NCI-H2196 treated with DMSO at 0.1 percent for 48 hours (cell line): Measurements from ENCODE around the gene MAPK8.

ENCODE experiments used
- DNase-seq: peaks from one replicate; lab custom pipeline; 2025; ENCODE audit not compliant: unreplicated experiment; lab: John Stamatoyannopoulos, UW

The MAPK8 gene

DNA sequence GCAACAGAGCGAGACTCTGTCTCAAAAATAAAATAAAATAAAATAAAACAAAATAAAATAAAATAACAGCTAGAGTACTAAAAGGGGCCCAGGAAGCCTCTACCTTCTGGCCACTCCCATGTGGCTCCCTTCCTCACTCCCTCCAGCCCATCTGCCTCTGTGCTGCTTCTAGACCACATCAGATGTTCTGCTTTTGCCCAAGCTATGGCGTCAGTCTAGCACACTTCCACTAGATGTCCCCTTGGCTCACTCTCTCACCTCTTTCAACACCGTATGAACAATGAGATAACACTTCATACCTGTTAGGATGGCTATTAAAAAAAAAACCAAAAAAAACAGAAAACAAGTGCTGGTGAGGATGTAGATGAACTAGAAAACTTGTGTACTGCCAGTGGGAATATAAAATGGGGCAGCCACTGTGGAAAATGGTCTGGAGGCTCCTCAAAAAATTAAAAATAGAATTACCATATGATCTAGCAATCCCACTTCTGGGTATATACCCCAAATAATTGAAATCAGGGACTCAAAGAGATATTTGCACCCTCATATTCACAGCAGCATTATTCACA is 166.1 kb downstream of the MAPK8 start:
- DNase-seq: no peak

DNA sequence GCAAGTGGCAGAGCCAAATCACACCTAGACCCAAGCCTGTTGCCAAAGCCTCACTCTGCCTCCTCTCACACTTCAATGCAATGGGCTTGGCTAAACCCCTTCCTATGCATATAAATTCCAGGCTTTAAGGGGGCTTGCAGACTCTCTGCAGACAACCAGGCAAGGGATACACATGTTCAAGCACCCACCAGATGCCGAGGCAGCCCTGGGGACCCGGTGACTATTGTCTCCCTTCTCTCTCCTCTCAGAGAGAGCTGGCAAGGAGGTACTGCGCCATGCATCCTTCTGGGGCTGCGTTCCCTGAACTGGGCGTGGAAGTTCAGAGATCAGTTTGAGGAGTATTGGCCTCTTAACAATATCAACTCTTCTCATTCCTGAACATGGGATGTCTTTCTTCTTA is 167.2 kb downstream of the MAPK8 start:
- no peak for DNase-seq

DNA sequence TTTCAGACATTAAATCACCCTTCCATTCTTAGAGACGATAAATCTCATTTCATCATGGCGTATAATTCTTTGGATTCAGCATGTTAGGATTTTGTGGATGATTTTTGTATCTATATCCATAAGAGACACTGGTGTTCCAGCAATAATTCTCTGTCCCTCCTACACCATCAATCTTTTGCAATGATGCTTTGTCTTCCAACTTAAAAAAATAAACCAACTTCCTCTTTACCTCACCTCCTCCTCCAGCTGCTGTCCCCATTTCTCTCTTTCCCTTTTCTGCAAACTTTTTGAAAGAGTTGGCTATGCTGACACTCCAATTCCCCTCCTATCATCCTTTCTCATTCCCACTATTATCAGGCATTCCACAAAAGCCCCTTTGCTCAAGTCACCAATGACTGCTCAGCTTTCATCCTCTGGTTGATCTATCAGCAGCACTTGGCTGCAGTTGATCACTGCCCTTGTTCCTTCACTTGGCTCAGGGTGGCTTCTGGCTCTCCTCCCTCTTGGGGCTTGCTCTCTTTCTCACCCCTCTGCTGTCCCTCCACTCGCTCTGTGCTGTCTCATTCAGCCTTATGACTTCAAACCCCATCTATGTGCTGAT is 168.4 kb downstream of the MAPK8 start:
- no peak for DNase-seq

DNA sequence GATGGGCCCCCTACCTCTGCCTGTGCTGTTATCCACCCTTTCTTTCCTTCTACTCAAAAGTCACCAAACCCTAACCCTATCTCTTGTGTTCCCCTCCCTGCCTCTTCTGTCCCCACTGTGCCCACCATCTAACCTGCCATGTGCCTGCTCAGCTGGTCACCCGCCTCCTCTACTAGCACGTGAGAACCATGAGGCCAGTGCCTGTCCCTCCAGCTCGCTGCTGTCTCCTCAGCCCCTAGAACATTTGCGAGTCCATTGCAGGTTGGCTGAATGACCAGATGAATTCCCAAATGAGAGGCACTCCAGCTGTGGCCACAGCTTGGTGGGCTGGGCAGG is 169.4 kb downstream of the MAPK8 start:
- DNase-seq: no peak

DNA sequence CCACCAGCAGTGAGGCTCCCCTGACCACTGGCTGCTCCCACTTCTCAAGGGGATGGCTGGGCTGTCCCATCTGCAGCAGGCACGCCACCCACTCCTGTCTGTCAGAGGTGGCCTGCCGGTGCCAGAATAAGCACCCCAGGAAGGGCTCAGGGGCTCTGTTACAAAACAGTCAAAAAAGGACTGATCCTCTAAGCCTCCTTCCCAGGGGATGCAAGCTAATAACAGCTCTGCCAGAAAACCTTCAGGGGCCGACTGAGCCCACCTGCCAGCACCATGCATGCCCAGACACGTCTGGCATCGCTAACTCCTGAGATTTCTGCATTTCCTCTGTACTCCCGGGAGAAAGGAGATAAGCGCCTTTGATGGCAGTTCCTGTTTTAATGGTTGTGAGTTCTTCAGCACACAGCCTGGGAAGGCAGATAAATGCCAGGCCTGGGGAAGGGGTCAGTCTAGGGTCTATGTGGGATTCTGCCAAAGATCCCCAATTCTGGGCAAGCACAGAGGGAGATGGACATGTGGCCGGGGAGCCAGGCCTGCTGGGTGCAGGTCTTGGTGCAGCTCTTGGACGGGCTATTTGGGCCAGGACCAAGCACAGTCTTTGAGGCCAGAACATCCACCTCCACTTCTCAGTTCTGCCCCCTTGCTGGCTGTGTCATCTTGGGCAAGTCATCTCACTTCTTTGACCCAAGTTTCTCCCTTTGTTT is 170.0 kb downstream of the MAPK8 start:
- no peak for DNase-seq

DNA sequence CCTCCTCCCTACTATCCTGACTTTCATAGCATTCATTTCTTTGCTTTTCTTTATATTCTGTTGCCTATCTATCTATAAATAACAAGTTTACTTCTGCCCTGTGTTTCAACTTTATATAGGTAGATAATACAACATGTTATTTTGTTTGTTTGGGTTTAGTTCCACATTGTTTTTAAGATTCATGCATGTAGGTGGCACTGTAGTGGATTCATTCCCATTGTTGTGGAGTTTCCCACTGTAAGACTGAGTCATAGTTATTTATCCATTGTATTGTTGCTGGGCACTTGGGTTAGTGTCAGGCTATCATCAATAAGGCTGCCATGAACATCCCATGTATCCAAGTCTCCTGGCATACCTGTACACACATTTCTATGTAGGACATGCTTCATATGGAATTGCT is 170.7 kb downstream of the MAPK8 start:
- DNase-seq: no peak

DNA sequence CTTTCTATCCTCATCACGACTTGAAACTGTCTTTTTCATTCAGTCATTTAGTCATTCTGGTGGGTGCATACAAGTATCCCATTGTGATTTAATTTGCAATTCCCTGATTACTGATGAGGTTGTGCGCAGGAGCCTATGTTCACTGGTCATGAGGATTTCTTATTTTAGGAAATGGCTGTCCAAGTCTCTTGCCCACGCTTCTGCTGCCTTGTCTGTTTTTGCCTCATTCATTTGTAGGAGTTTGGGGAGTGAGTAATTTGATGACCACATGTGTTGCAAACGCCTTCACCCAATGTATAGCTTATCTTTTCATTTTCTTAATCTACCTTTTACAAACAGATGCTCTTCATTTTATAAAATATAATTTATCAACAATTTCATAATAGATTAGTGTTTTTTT is 171.1 kb downstream of the MAPK8 start:
- no peak for DNase-seq

DNA sequence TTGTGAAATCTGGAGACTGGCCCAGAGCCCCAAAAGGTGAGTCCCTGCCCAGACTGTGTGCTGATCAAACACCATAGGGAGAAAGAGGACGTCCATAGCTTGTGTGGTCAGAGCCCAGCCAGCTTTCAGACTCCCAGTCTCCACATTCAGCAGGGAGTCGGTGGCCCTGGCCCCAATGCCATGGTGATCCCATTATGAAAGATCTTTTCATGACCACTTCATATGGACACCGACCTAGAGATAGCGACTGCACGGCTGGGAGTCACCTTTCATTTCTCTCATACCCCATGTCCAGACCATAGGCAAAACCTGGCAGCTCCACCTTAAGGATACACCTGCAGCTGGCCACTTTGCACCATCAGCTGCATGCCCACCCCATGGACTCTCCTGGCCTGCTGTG is 172.0 kb downstream of the MAPK8 start:
- no peak for DNase-seq

DNA sequence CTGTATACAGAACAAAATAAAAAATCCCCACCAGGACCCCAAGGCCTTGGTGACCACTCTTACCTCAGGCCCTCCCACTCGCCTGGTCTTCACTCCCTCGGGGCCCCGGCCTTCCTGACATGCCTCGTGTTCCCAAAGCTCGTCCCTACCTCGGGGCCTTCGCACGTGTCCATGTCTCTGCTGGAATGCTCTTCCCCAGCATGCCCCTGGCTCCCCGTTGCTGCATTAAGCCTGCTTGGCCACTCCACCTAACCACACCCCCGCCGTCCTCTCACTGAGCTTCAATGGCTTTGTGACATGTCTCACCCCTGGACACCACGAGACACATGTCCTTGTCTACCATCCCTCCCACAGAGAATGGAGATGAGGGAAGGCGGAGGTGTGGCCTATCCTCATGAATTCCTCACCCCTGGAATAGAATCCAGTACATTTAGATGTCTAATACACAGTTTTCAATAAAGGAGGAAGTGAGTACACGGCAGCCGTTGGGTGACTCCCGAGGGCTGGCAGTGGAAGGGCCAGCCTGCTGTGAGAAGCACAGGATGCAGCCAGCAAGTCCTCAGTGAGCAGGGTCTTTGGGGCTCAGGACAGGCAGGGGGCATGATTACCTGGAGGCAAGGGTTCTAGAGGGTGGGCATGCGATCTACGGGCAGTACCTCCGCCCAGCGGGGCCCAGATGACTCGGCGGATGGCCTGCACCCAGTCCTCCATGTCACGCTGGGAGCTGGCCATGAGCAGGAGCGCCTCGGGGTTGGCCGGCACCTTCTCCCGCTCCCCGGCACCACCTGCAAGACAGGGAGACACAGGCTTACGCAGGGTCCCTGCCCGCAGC is 172.7 kb downstream of the MAPK8 start:
- no peak for DNase-seq

DNA sequence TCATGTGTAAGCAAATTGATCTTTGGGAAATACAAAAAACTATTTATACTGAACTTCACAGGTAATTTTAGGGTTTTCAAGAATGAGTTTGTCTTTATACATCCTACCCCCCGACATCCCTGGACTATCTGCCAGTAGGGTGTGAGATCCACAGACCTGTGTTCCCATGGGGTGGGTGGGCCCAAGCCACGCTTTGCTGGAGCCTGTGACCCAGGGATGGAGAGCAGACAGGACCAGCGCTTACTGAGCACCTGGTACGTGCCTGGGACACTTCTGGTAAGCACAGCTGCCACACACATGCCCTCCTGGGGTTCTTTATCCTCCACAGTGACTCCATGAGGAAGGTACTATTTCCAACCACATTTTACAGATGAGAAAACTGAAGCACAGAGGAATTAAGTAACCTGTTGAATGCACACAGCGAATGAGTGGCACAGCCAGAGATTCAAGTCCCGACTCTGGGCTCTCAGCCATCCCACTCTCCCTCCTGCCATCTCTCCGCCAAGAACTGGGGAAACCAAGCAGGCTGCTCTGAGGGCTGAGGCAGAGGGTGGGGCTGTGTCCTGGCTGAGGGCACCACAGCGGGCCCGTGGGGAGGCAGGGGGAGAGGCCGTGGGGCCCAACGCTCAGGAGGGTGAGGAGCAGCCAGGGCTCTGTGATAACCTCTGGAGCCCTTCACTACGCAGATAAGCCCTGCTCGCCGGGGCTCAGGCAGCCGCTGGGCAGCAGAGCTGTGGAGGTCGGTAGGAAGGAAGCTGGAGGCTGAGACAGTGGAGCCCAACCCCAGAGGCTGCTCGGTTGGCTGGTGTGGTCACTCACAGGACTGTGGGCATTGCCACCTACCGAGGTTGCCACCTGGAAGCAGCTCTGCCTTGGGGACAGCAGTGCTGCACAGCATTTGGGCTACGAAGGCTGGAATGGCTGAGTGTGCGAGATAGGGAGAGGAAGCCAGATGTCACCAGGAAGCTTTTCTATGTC is 174.2 kb downstream of the MAPK8 start:
- DNase-seq: no peak

DNA sequence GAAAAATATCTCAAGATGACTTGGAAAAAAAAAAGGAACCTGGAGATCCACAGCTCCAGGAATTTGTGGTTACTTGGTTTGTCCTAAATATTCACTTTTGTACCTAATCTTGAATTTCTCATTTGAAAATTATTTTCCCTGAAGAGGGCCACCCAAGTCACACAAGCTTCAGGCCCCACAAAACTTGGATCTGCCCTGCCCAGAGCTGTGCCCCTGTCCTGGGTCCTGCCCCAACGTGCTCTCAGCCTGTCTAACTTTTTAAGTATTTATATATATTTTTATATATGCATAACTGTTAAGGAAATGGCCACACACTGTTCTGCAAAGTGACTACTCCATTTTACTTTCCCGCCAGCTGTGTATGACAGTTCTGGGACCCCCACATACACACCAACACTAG is 174.9 kb downstream of the MAPK8 start:
- no peak for DNase-seq

DNA sequence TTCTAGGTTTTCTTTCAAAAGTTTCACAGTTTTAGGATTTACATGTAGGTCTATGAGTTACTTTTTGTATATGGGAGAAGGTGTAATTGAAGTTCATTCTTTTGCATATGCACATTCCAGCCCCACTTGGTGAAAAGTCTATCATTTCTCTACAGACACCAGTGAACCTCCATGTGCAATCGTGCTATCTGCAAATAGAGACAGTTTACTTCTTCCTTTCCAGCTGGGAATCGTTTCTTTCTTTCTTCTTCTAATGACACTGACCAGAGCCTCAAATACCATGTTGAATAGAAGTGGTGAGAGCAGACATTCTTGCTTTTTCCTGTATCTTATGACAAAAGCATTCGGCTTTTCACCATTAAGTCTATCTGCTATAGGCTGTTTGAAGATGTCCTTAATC is 175.7 kb downstream of the MAPK8 start:
- no peak for DNase-seq

DNA sequence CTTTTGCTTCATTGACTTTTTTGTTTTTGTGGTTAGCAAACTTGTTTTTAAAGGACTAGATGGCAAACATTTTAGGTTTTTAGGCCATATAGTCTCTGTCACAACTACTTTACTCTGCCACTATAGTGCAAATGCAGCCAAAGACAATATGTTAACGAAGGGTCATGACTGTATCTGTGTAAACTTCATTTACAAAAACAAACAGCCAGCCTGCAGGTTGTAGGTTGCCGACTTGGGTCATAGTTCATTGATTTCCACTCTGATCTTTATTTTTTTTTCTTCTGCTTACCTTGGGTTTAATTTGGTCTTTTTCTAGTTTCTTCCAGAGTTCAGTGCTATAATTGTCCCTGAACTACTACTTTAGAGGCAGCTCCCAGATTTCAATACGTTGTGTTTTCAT is 178.4 kb downstream of the MAPK8 start:
- DNase-seq: no peak

DNA sequence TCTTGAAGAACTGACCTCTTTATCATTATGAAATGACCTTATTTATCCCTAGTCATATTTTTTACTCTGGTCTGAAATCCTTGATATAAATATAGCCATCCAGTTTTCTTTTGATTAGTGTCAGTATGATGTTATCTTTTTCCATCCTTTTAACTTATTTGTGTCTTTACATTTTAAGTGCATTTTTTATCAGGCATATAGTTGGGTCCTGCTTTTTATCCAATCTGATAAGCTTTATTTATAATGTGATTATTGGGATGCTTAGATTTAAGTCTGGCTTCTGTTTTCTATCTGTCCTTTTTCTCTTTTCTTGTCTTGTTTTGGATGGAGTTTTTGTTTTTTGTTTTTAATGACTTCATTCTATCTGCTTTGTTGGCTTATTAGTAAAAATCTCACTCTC is 179.2 kb downstream of the MAPK8 start:
- no peak for DNase-seq

DNA sequence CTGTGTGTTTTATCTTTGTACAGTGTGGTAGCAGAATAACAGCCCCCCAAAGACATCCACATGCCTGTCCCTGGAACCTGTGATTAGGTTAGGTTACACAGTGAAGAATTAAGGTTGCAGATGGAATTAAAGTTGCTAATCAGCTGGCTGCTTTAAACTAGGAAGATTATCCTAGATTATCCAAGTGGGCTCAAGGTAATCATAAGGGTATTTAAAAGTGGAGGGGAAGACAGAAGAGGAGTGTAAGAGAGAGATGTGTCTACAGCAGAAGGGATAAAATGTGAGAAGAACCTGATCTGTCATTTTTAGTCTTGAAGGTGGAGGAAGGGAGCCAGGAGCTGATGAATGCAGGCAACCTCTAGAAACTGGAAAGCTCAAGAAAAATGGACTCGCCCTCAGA is 180.8 kb downstream of the MAPK8 start:
- no peak for DNase-seq
